PC-9 (cell line): ENCODE measurements around the gene RANBP3L. TPM values are rescaled to one million over a fixed set of nuclear protein-coding genes. Genes with fewer than 3 reads are reported as not detected.
A peak's percentile ranks its signal among the peaks of the same experiment; 100 is the strongest.

Experiments
- BruUV-seq: library from RNA; stranded (reverse); fragments of 400-500 nt; replicated peaks from 2 replicates; lab custom pipeline; 2021; lab: Mats Ljungman, UMichigan
- CTCF ChIA-PET: fragments of 300-600 bp; sonication (Branson Sonifier 250); formaldehyde crosslinking; loops from one replicate; lab custom pipeline; 2022; ENCODE audit warnings: antibody characterized with exemption; lab: Charles Lee
- POLR2A ChIA-PET: fragments of 300-600 bp; sonication (Branson Sonifier 250); formaldehyde crosslinking; loops from one replicate; lab custom pipeline; 2022; ENCODE audit warnings: antibody characterized with exemption; ENCODE audit not compliant: unreplicated experiment; lab: Charles Lee
- DNase-seq, 2 experiments: peaks; one replicate each; pipeline versions ENCODE4 v3.0.0 to v3.0.0-alpha.2; 2015 to 2022; ENCODE audit warnings: mixed read lengths in 1 of 2
- H2AFZ ChIP-seq: fragments of 200-600 bp; sonication (generic); 2 replicates; pipeline ENCODE4 v1.8.1; 2017; ENCODE audit warnings: antibody characterized with exemption
- H3F3A ChIP-seq: fragments of 200-600 bp; sonication (generic); 2 replicates; pipeline ENCODE4 v1.8.1; 2017; ENCODE audit warnings: antibody characterized with exemption, mild to moderate bottlenecking, low read depth; ENCODE audit not compliant: insufficient read depth
- H3K27ac ChIP-seq: fragments of 200-600 bp; sonication (generic); 2 replicates; pipeline ENCODE4 v1.6.1; 2016; ENCODE audit warnings: mixed run types
- H3K27me3 ChIP-seq: fragments of 200-600 bp; sonication (generic); 2 replicates; pipeline ENCODE4 v1.6.1; 2016; ENCODE audit warnings: low read depth, mixed run types; ENCODE audit not compliant: insufficient read depth
- H3K36me3 ChIP-seq: fragments of 200-600 bp; sonication (generic); 2 replicates; pipeline ENCODE4 v1.6.1; 2016; ENCODE audit warnings: low read depth, mixed run types
- H3K4me1 ChIP-seq: fragments of 200-600 bp; sonication (generic); replicated peaks from 2 replicates; pipeline ENCODE4 v1.6.1; 2016; ENCODE audit warnings: mixed run types; ENCODE audit not compliant: insufficient read depth
- H3K4me2 ChIP-seq: fragments of 200-600 bp; sonication (generic); 2 replicates; pipeline ENCODE4 v1.6.1; 2017; ENCODE audit warnings: mixed run types
- H3K4me3 ChIP-seq: fragments of 200-600 bp; sonication (generic); 2 replicates; pipeline ENCODE4 v1.6.1; 2016; ENCODE audit warnings: mixed run types
- H3K79me2 ChIP-seq: fragments of 200-600 bp; sonication (generic); 2 replicates; pipeline ENCODE4 v1.6.1; 2017; ENCODE audit warnings: low read depth, mixed run types
- H3K9me2 ChIP-seq: fragments of 200-600 bp; sonication (generic); 2 replicates; pipeline ENCODE4 v1.8.1; 2017; ENCODE audit warnings: mild to moderate bottlenecking; ENCODE audit not compliant: insufficient read depth
- H3K9me3 ChIP-seq: fragments of 200-600 bp; sonication (generic); 2 replicates; pipeline ENCODE4 v1.8.1; 2016; ENCODE audit warnings: low read depth; ENCODE audit not compliant: insufficient read depth
- H4K20me1 ChIP-seq: fragments of 200-600 bp; sonication (generic); 2 replicates; pipeline ENCODE4 v1.8.1; 2017; ENCODE audit not compliant: insufficient read depth
- CTCF ChIP-seq: fragments of 200-600 bp; sonication (generic); conservative IDR thresholded peaks from 2 replicates; pipeline ENCODE4 v1.6.1; 2017; ENCODE audit warnings: mixed run types, antibody characterized with exemption, mild to moderate bottlenecking, moderate library complexity
- EZH2 ChIP-seq: fragments of 200-600 bp; sonication (generic); IDR thresholded peaks from 2 replicates; pipeline ENCODE4 v1.8.0; 2017; ENCODE audit warnings: antibody characterized with exemption, low read depth
- intact Hi-C: fragments of 100-400 bp; cut with micrococcal nuclease; formaldehyde crosslinking; loops from one replicate; pipeline ENCODE4 v1.10.0; 2022; ENCODE audit not compliant: unreplicated experiment
- total RNA-seq: library from RNA; stranded (reverse); gene quantifications from 2 replicates; pipeline ENCODE4 v1.2.3, GENCODE V29; 2021

RANBP3L gene
- total RNA-seq, 1 experiment from 2014 or later, result not detected

GRCh38 chr5:36239370-36240293 lies 62.1 kb downstream of the RANBP3L start:
- no peaks in the 10 kb centered on the region for H3K9me2 ChIP-seq
- intact Hi-C loops, result loop anchor here (2.0 kb wide), 2 partner anchors 61 to 637 kb away; partner anchors contain the start of gene NIPBL
- no peaks in the 10 kb centered on the region for H3K27me3 ChIP-seq
- no peaks in the 10 kb centered on the region for H3K36me3 ChIP-seq
- H3K4me2 ChIP-seq, result peak overlapping the region; percentile 93
- H3K79me2 ChIP-seq, result peaks cover 56% of the 10 kb centered on the region
- H3K4me3 ChIP-seq, result peak overlapping the region; percentile 93
- peak overlapping the region; percentile 81; the same call in 1 of the 2 replicates for H3K27ac ChIP-seq
- ChIA-PET CTCF (interaction anchor here (0.7 kb wide), 1 partner anchor 87 kb away, joined by 3 read pairs; no protein-coding TSS in a partner anchor), POLR2A (no interaction called here)
- DNase-seq, result no peak
- no peaks in the 10 kb centered on the region for H3K9me3 ChIP-seq
- peaks cover 39% of the 10 kb centered on the region for H3K4me1 ChIP-seq
- H2AFZ ChIP-seq, result peak overlapping the region; percentile 99
- BruUV-seq, result no TSS peak
- no peaks in the 10 kb centered on the region for H4K20me1 ChIP-seq
- TF ChIP-seq CTCF (no peak), EZH2 (no peak)
- H3F3A ChIP-seq, result peaks cover 23% of the 10 kb centered on the region

GRCh38 chr5:36238502-36239295 lies 63.0 kb downstream of the RANBP3L start:
- H3F3A ChIP-seq, result peaks cover 21% of the 10 kb centered on the region
- no peaks in the 10 kb centered on the region for H4K20me1 ChIP-seq
- no peaks in the 10 kb centered on the region for H3K9me2 ChIP-seq
- ChIA-PET POLR2A (interaction anchor here (0.7 kb wide), 1 partner anchor 851 kb away, joined by 4 read pairs; no protein-coding TSS in a partner anchor), CTCF (no interaction called here)
- BruUV-seq, result no TSS peak
- H3K4me1 ChIP-seq, result peaks cover 39% of the 10 kb centered on the region
- H3K9me3 ChIP-seq, result no peaks in the 10 kb centered on the region
- no peaks in the 10 kb centered on the region for H3K36me3 ChIP-seq
- H3K27me3 ChIP-seq, result no peaks in the 10 kb centered on the region
- H3K27ac ChIP-seq, result no peak overlapping the region
- peak overlapping the region; percentile 93 for H3K4me2 ChIP-seq
- no peak overlapping the region for H2AFZ ChIP-seq
- H3K79me2 ChIP-seq, result peaks cover 56% of the 10 kb centered on the region
- H3K4me3 ChIP-seq, result no peak overlapping the region
- peak in 1 of 2 experiments; percentile 26 for DNase-seq
- TF ChIP-seq EZH2 (no peak), CTCF (no peak)
- intact Hi-C loops, result no loop called here

GRCh38 chr5:36237751-36238150 lies 64.0 kb downstream of the RANBP3L start:
- ChIA-PET CTCF (no interaction called here), POLR2A (no interaction called here)
- no peak for TF ChIP-seq EZH2
- no peak for TF ChIP-seq CTCF
- Histone ChIP-seq H3K9me2 (no peaks in the 10 kb centered on the region), H3K4me3 (no peak overlapping the region), H3K27me3 (no peaks in the 10 kb centered on the region), H3K79me2 (peaks cover 56% of the 10 kb centered on the region), H2AFZ (no peak overlapping the region), H3K36me3 (no peaks in the 10 kb centered on the region), H3K4me2 (peak overlapping the region; percentile 93), H3K9me3 (no peaks in the 10 kb centered on the region), H3K27ac (no peak overlapping the region), H3F3A (peaks cover 13% of the 10 kb centered on the region), H3K4me1 (peaks cover 38% of the 10 kb centered on the region), H4K20me1 (no peaks in the 10 kb centered on the region)
- intact Hi-C loops, result no loop called here
- BruUV-seq, result no TSS peak
- peak in 1 of 2 experiments; percentile 45 for DNase-seq
